Activated CD8-positive, alpha-beta T cell treated with anti-CD3 and anti-CD28 coated beads for 36 hours (primary cell): ENCODE measurements around the gene GALNT14. TPM values are rescaled to one million over a fixed set of nuclear protein-coding genes. Genes with fewer than 3 reads are reported as not detected.

ENCODE experiments used
- ATAC-seq: fragments of 200-7000 bp; cut with Tn5 transposase; one replicate; pipeline ENCODE4 v1.10.0; 2021; ENCODE audit warnings: mild to moderate bottlenecking, moderate library complexity
- CTCF ChIA-PET: fragments of 350-600 bp; sonication (Branson Sonifier 250); formaldehyde crosslinking; loops from one replicate; lab custom pipeline; 2021; ENCODE audit warnings: antibody characterized with exemption; lab: Charles Lee
- POLR2A ChIA-PET: fragments of 350-600 bp; sonication (Branson Sonifier 250); formaldehyde crosslinking; loops from one replicate; lab custom pipeline; 2021; ENCODE audit warnings: antibody characterized with exemption; lab: Charles Lee
- DNase-seq: peaks from one replicate; pipeline ENCODE4 v3.0.0-alpha.2; 2020
- H3K27ac Mint-ChIP-seq: one replicate; pipeline ENCODE4 v1.8.0; 2021; ENCODE audit warnings: mild to moderate bottlenecking, mixed read lengths
- H3K27me3 Mint-ChIP-seq: one replicate; pipeline ENCODE4 v1.8.0; 2021; ENCODE audit warnings: mixed read lengths
- H3K36me3 Mint-ChIP-seq: one replicate; pipeline ENCODE4 v1.8.0; 2021; ENCODE audit warnings: low read depth, mixed read lengths
- H3K4me1 Mint-ChIP-seq: one replicate; pipeline ENCODE4 v1.8.0; 2021; ENCODE audit warnings: low read depth, mixed read lengths
- H3K4me3 Mint-ChIP-seq: one replicate; pipeline ENCODE4 v1.8.0; 2021; ENCODE audit warnings: mild to moderate bottlenecking, moderate library complexity, mixed read lengths
- H3K9me3 Mint-ChIP-seq: one replicate; pipeline ENCODE4 v1.8.0; 2021; ENCODE audit warnings: mixed read lengths
- CTCF ChIP-seq: fragments of 200-600 bp; IDR thresholded peaks from one replicate; pipeline ENCODE4 v1.8.0; 2022; ENCODE audit warnings: antibody characterized with exemption, mild to moderate bottlenecking
- intact Hi-C: fragments of 100-400 bp; cut with micrococcal nuclease; formaldehyde crosslinking; loops from one replicate; pipeline ENCODE4 v1.10.0; 2022
- total RNA-seq, 2 experiments: library from RNA; stranded (reverse); gene quantifications; one replicate each; pipeline ENCODE4 v1.2.3, GENCODE V29; 2021

Gene GALNT14
- total RNA-seq, 2 experiments from 2014 or later = 1.1 to 1.9 TPM

DNA sequence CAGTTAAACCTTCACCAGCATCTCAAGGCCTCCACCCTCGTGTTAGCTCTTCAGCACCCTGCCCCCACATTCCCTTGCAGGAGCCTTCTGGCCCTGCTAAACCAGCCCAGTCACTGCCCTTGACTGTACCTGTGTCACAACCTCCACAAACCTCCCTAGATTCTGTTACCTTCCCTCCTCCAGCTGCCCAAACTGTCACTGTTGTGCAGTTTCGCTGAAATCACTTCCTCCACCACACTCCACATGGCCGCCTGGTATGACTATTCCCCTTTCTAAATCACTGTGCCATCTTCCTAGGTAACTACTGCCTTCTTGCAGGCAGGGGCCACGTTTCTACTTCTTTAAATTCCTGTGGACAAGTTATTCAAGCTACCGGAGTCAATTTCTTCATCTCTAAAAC is 160.2 kb downstream of the GALNT14 start:
- no peaks in the 10 kb centered on the region for H3K9me3 Mint-ChIP-seq
- H3K4me3 Mint-ChIP-seq = no peak overlapping the region
- no peak overlapping the region for H3K27ac Mint-ChIP-seq
- H3K36me3 Mint-ChIP-seq = no peaks in the 10 kb centered on the region
- H3K27me3 Mint-ChIP-seq = peaks cover 5% of the 10 kb centered on the region
- ATAC-seq = no peak
- CTCF ChIA-PET = interaction anchor here (1.1 kb wide), 1 partner anchor 9 kb away, joined by 3 read pairs; no protein-coding TSS in a partner anchor
- intact Hi-C loops = no loop called here
- no peak for TF ChIP-seq CTCF
- POLR2A ChIA-PET = no interaction called here
- DNase-seq = no peak
- H3K4me1 Mint-ChIP-seq = no peaks in the 10 kb centered on the region

DNA sequence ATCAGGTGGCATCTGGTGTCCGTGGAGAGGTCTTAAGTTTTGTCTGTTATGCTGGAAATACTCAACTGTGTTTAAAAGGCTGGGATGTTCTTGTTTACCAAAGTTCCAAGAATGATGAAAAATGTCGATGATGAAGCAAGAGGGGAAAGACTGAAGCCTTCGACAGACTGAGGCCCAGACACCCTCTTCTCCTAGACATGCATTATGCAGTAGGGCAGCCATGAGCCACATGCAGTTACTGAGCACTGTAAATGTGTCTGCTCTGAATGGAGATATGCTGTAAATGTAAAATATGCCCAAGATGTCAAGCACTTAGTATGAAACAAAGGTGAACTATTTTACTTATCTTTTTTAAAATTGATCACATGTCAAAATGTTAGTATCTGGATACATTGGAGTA is 163.1 kb downstream of the GALNT14 start:
- no peaks in the 10 kb centered on the region for H3K4me1 Mint-ChIP-seq
- H3K4me3 Mint-ChIP-seq = no peak overlapping the region
- ChIA-PET POLR2A (interaction anchor here (0.5 kb wide), 1 partner anchor 262 kb away, joined by 4 read pairs; no protein-coding TSS in a partner anchor), CTCF (no interaction called here)
- TF ChIP-seq CTCF = no peak
- no peak for ATAC-seq
- H3K27me3 Mint-ChIP-seq = peaks cover 5% of the 10 kb centered on the region
- no peaks in the 10 kb centered on the region for H3K9me3 Mint-ChIP-seq
- no peaks in the 10 kb centered on the region for H3K36me3 Mint-ChIP-seq
- intact Hi-C loops = no loop called here
- no peak overlapping the region for H3K27ac Mint-ChIP-seq
- no peak for DNase-seq

DNA sequence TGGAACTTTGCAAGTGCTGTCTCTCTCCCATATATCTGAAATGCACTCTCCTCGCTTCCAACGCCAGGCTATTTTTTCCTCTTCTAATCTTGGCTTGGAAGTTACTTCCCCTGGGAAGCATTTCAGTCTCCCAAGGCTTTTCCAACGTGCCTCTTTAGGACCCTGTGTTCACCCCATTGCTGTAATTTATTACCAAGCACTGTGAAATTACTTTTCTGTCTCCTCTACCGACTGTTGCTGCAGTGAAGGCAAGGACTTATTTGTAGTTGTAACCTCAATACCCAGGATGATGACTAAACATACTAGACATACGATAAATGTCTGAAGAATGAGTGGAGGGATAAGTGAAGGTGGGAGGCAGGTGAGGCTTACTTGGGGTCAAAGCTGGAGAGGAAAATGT is 163.7 kb downstream of the GALNT14 start:
- ChIA-PET CTCF (no interaction called here), POLR2A (no interaction called here)
- Mint-ChIP-seq H3K36me3 (no peaks in the 10 kb centered on the region), H3K4me3 (no peak overlapping the region), H3K4me1 (no peaks in the 10 kb centered on the region), H3K27ac (no peak overlapping the region), H3K9me3 (no peaks in the 10 kb centered on the region), H3K27me3 (peaks cover 5% of the 10 kb centered on the region)
- intact Hi-C loops = no loop called here
- no peak for TF ChIP-seq CTCF
- ATAC-seq (no peak), DNase-seq (no peak)

DNA sequence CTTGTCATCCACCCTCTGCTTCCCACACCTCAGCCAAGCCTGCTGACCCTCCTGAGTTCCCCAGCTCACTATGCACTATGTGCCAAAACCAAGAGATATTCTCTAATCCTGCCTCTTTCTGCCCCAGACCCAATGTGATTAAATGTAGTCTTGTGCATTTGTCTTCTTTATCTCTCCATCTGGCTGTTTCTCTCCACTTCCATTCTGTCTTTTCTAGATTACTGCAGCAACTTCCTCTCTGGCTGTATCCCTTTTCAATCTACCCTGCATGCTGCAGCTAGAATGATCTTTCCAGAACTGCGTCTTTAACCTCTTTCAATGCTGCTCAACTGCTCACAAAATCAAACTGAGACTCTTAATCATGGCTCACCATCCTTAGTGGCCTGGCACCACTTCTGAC is 164.1 kb downstream of the GALNT14 start:
- Mint-ChIP-seq H3K27me3 (peaks cover 8% of the 10 kb centered on the region), H3K4me1 (no peaks in the 10 kb centered on the region), H3K9me3 (no peaks in the 10 kb centered on the region), H3K27ac (no peak overlapping the region), H3K36me3 (no peaks in the 10 kb centered on the region), H3K4me3 (no peak overlapping the region)
- ChIA-PET POLR2A (no interaction called here), CTCF (no interaction called here)
- no peak for DNase-seq
- intact Hi-C loops = no loop called here
- TF ChIP-seq CTCF = no peak
- no peak for ATAC-seq

GRCh38 chr2:30971231-30972025 is 166.8 kb downstream of the GALNT14 start:
- no peak overlapping the region for H3K27ac Mint-ChIP-seq
- H3K27me3 Mint-ChIP-seq = peaks cover 5% of the 10 kb centered on the region
- H3K4me1 Mint-ChIP-seq = no peaks in the 10 kb centered on the region
- intact Hi-C loops = no loop called here
- no peak overlapping the region for H3K4me3 Mint-ChIP-seq
- no peaks in the 10 kb centered on the region for H3K9me3 Mint-ChIP-seq
- TF ChIP-seq CTCF = no peak
- CTCF ChIA-PET = no interaction called here
- POLR2A ChIA-PET = interaction anchor here (0.7 kb wide), 1 partner anchor 178 kb away, joined by 3 read pairs; no protein-coding TSS in a partner anchor
- DNase-seq (no peak), ATAC-seq (no peak)
- H3K36me3 Mint-ChIP-seq = no peaks in the 10 kb centered on the region
